Tibial artery (tissue), 4 donors: ENCODE measurements around the gene KCNT1.

Experiments used
- DNase-seq, 2 donors: peaks; one replicate each; pipeline ENCODE4 v3.0.0-alpha.2; 2019
- H3K27ac ChIP-seq, 2 donors: fragments of 200-600 bp; sonication (generic) in 1 of 2; 1 replicate in 1 of 2; 2 replicates in 1 of 2; pipeline ENCODE4 v1.5.1; 2018 to 2019; ENCODE audit warnings: mild to moderate bottlenecking in 1 of 2
- H3K27me3 ChIP-seq, 2 donors: fragments of 200-600 bp; sonication (generic) in 1 of 2; one replicate each; pipeline versions ENCODE4 v1.5.1 to v1.6.0; 2016 to 2019
- H3K36me3 ChIP-seq, 3 donors: fragments of 200-600 bp; sonication (generic) in 2 of 3; one replicate each; pipeline ENCODE4 v1.5.1; 2016 to 2019; ENCODE audit warnings: mild to moderate bottlenecking in 2 of 3
- H3K4me1 ChIP-seq, 4 donors: fragments of 200-600 bp; sonication (generic) in 2 of 4; 1 replicate in 3 of 4; 2 replicates in 1 of 4; pipeline ENCODE4 v1.5.1; 2016 to 2019
- H3K4me3 ChIP-seq, 2 donors: fragments of 200-600 bp; sonication (generic) in 1 of 2; 1 replicate in 1 of 2; 2 replicates in 1 of 2; pipeline ENCODE4 v1.5.1; 2018 to 2019; ENCODE audit warnings: mild to moderate bottlenecking in 2 of 2
- H3K9me3 ChIP-seq, 3 donors: fragments of 200-600 bp; sonication (generic) in 1 of 3; one replicate each; pipeline ENCODE4 v1.5.1; 2016 to 2019
- intact Hi-C: fragments of 100-400 bp; cut with DNase I; formaldehyde crosslinking; loops from one replicate; pipeline ENCODE4 v1.15.0; 2023; ENCODE audit warnings: low total_unique reads
- TF ChIP-seq, protein P1 (sequence below), 2 experiments: fragments of 200-600 bp in 1 of 2; fragments of 450-650 bp in 1 of 2; IDR thresholded peaks; one replicate each; pipeline ENCODE4 v1.5.1; 2017 to 2019; ENCODE audit warnings: antibody characterized with exemption in 2 of 2, mild to moderate bottlenecking in 1 of 2, moderate library complexity in 1 of 2

KCNT1 gene

GRCh38 chr9:135810806-135811575 is 109.0 kb downstream of the KCNT1 start:
- no peak overlapping the region for H3K4me3 ChIP-seq
- no peaks in the 10 kb centered on the region for H3K9me3 ChIP-seq
- no peaks in the 10 kb centered on the region for H3K4me1 ChIP-seq
- no peak overlapping the region for H3K27ac ChIP-seq
- peaks cover 43 to 65% (median 52%) of the 10 kb centered on the region in 3 donors for H3K36me3 ChIP-seq
- no peaks in the 10 kb centered on the region for H3K27me3 ChIP-seq
- peak; percentile 20 to 40 for DNase-seq
- intact Hi-C loops: no loop called here
- TF ChIP-seq, protein P1, sequence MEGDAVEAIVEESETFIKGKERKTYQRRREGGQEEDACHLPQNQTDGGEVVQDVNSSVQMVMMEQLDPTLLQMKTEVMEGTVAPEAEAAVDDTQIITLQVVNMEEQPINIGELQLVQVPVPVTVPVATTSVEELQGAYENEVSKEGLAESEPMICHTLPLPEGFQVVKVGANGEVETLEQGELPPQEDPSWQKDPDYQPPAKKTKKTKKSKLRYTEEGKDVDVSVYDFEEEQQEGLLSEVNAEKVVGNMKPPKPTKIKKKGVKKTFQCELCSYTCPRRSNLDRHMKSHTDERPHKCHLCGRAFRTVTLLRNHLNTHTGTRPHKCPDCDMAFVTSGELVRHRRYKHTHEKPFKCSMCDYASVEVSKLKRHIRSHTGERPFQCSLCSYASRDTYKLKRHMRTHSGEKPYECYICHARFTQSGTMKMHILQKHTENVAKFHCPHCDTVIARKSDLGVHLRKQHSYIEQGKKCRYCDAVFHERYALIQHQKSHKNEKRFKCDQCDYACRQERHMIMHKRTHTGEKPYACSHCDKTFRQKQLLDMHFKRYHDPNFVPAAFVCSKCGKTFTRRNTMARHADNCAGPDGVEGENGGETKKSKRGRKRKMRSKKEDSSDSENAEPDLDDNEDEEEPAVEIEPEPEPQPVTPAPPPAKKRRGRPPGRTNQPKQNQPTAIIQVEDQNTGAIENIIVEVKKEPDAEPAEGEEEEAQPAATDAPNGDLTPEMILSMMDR (IDR thresholded peaks at IDR 0.05): no peak

- peaks cover 51 to 73% (median 60%) of the 10 kb centered on the region in 3 donors for H3K36me3 ChIP-seq
- intact Hi-C loops: no loop called here
- H3K27me3 ChIP-seq: no peaks in the 10 kb centered on the region
- peak in 1 of 2 donors; percentile 1 for DNase-seq
- no peaks in the 10 kb centered on the region for H3K9me3 ChIP-seq
- TF ChIP-seq, protein P1 (IDR thresholded peaks at IDR 0.05): no peak
- no peak overlapping the region for H3K27ac ChIP-seq
- no peak overlapping the region for H3K4me3 ChIP-seq
- no peaks in the 10 kb centered on the region for H3K4me1 ChIP-seq
Observed at GRCh38 chr9:135811801-135812200, 109.8 kb downstream of the KCNT1 start.

DNA sequence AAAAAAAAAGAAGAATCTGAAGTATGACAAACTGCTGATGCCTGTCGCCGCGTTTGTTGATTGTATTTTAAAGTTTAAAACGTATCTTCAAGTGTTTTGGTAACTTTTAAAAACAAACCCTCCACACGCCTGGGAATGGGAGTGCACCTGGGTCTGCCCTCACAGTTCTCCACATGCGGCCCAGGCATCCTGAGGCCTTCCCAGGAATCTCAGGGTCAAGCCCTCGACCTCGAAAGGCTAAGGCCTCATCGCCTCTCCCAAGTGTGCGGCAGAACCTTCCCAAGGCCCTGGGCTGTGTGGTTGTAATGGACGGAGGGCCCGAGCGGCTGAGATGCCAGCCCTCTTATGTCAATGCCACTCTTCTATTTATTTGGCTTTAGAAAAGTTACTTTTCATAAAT is 111.0 kb downstream of the KCNT1 start:
- Histone ChIP-seq H3K27ac (no peak overlapping the region), H3K4me1 (no peaks in the 10 kb centered on the region), H3K36me3 (peaks cover 62 to 85% (median 71%) of the 10 kb centered on the region in 3 donors), H3K27me3 (no peaks in the 10 kb centered on the region), H3K4me3 (no peak overlapping the region), H3K9me3 (no peaks in the 10 kb centered on the region)
- intact Hi-C loops: no loop called here
- TF ChIP-seq, protein P1 (IDR thresholded peaks at IDR 0.05): no peak
- DNase-seq: peak in 1 of 2 donors; percentile 40

GRCh38 chr9:135813671-135814290 is 111.8 kb downstream of the KCNT1 start:
- peak in 1 of 2 donors; percentile 38 for DNase-seq
- Histone ChIP-seq H3K36me3 (peaks cover 71 to 93% (median 80%) of the 10 kb centered on the region in 3 donors), H3K27me3 (no peaks in the 10 kb centered on the region), H3K27ac (no peak overlapping the region), H3K4me1 (no peaks in the 10 kb centered on the region), H3K9me3 (no peaks in the 10 kb centered on the region), H3K4me3 (no peak overlapping the region)
- TF ChIP-seq, protein P1 (IDR thresholded peaks at IDR 0.05): no peak
- intact Hi-C loops: no loop called here

DNA sequence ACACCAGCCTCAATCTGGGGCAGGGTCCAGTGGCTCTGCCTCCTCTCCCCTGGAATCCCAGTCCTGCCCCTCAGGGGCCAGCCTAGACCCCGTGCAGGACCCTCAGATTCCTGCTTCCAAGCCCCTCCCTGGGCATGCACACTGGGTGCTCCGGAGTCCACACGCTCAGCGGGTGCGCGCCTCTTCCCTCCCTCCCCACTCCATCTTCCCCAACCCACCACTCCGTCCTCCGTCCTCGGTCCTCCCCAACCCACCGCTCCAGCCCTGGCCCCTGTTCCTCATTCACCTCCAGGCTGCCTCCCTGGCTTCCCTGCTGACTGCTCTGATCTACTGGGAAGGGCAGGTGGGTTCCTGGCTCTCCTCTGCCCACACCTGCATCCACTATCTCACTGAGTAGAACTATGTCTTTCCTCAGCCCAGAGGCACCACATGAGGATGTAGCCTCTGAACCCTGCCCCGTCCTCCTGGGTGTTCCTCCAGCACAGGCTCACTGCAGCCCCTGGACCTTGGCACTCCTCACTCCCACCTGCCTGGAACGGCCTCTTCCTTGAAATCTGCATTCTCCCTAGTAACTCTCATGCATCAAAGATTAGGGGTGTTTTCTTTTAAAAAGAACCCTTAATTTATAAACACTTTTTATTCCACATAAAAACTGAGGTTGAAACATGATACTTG is 112.6 kb downstream of the KCNT1 start:
- TF ChIP-seq, protein P1 (IDR thresholded peaks at IDR 0.05): no peak
- no peak overlapping the region for H3K4me3 ChIP-seq
- H3K9me3 ChIP-seq: no peaks in the 10 kb centered on the region
- intact Hi-C loops: no loop called here
- peaks cover 75 to 100% (median 85%) of the 10 kb centered on the region in 3 donors for H3K36me3 ChIP-seq
- peak in 1 of 2 donors; percentile 37 for DNase-seq
- H3K4me1 ChIP-seq: no peaks in the 10 kb centered on the region
- no peak overlapping the region for H3K27ac ChIP-seq
- no peaks in the 10 kb centered on the region for H3K27me3 ChIP-seq
